Coronary artery (tissue), 2 donors: Measurements from ENCODE around the gene TMEM178A.

ENCODE experiments used
- DNase-seq: peaks from one replicate; pipeline ENCODE4 v3.0.0-alpha.2; 2017; ENCODE audit warnings: low spot score
- H3K27ac ChIP-seq, 2 donors: fragments of 200-600 bp; sonication (generic); one replicate each; pipeline ENCODE4 v1.5.1; 2016 to 2019
- H3K4me3 ChIP-seq: fragments of 200-600 bp; sonication (generic); 2 replicates; pipeline ENCODE4 v1.5.1; 2016; ENCODE audit warnings: mild to moderate bottlenecking, moderate library complexity
- CTCF ChIP-seq: fragments of 200-600 bp; sonication (generic); IDR thresholded peaks from one replicate; pipeline ENCODE4 v1.5.1; 2019; ENCODE audit warnings: antibody characterized with exemption

The TMEM178A gene

GRCh38 chr2:39673018-39673417 lies 7.3 kb downstream of the TMEM178A start:
- no peak for DNase-seq
- H3K4me3 ChIP-seq: no peak overlapping the region
- no peak for TF ChIP-seq CTCF
- no peak overlapping the region for H3K27ac ChIP-seq

DNA sequence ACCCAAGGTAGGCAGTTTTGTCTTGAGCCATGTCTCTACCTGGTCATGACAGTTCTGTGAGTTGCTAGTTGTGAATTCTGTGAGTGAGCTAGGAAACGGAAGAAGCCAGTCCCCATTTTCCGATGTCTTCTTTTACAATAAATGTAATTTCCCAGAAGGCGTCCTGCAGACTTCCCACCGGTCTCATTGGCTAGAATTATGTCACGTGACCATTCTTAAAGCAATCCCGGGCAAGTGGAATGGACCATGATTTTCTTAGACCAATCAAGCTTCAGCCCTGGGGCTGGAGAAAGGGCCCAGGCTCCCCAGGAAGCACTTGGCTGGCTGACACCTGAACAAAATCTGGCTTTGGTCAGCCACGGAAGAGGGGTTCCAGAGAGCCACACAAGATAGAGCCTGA lies 10.6 kb downstream of the TMEM178A start:
- no peak for DNase-seq
- no peak for TF ChIP-seq CTCF
- H3K27ac ChIP-seq: no peak overlapping the region
- no peak overlapping the region for H3K4me3 ChIP-seq

- H3K27ac ChIP-seq: no peak overlapping the region
- no peak for DNase-seq
- no peak overlapping the region for H3K4me3 ChIP-seq
- no peak for TF ChIP-seq CTCF
Observed at GRCh38 chr2:39678170-39678569, 12.5 kb downstream of the TMEM178A start.

DNA sequence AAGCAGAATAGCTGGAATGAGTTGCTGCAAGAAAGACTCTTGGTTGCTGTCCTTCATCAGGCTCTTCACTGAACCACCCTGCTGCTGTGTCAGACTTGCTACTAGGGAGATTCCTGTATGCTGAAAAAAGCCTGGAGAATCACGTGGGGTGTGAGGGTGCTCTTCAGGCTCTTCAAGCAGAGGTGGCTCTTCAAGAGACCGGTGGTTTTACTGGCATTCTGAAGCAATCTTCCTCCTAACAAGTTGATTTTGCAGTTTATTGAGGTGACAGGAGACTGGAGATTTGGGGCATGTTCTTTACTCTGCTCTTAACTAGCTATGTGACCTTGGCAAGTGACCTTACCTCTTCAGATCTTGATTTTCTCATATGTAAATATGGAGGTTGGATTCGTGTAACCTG lies 14.1 kb downstream of the TMEM178A start:
- Histone ChIP-seq H3K4me3 (no peak overlapping the region), H3K27ac (no peak overlapping the region)
- no peak for DNase-seq
- TF ChIP-seq CTCF: no peak

- TF ChIP-seq CTCF: no peak
Observed at GRCh38 chr2:39682066-39682692, 16.5 kb downstream of the TMEM178A start.

GRCh38 chr2:39683022-39683699 lies 17.4 kb downstream of the TMEM178A start:
- TF ChIP-seq CTCF: no peak
- H3K4me3 ChIP-seq: no peak overlapping the region
- no peak overlapping the region for H3K27ac ChIP-seq
- no peak for DNase-seq

More at GRCh38 chr2:39682066-39682692, 16.5 kb downstream of the TMEM178A start:
- DNase-seq: no peak
- no peak overlapping the region for H3K4me3 ChIP-seq
- no peak overlapping the region for H3K27ac ChIP-seq

DNA sequence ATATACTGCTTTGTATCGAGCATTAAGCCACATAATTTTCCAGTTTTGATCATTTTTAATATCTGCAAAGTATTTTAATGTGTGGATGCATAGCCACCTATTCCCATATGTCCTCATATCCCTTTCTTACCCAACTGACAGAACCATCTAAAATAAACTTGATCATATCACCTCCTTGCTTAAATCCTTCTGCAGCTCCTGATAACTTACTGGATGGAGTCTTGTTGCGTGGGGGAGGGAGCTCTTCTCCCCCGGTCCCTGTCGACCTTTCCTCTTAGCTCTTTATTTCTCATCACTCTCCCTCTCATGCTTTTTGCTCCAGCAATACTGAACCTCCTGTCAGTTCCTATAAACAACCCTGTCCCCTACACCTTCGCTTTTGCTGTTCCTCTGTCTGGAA lies 18.7 kb downstream of the TMEM178A start:
- Histone ChIP-seq H3K4me3 (no peak overlapping the region), H3K27ac (no peak overlapping the region)
- TF ChIP-seq CTCF: no peak
- no peak for DNase-seq
